GM12878 (cell line): ENCODE measurements around the gene DSC2. TPM values are rescaled to one million over a fixed set of nuclear protein-coding genes. Genes with fewer than 3 reads are reported as not detected.

Experiments used
- ATAC-seq: fragments of 200-7000 bp; cut with Tn5 transposase; 3 replicates; pipeline ENCODE4 v1.9.1; 2020; ENCODE audit warnings: mild to moderate bottlenecking, moderate library complexity
- BruUV-seq: library from RNA; stranded (reverse); fragments of 400-500 nt; replicated peaks from 2 replicates; lab custom pipeline; 2021; lab: Mats Ljungman, UMichigan
- CTCF ChIA-PET: fragments of 300-600 bp; sonication (Branson Sonifier 250); formaldehyde crosslinking; extraction: SDS; loops from one replicate; lab custom pipeline; 2021; ENCODE audit warnings: inconsistent platforms; lab: Yijun Ruan, JAX
- POLR2A ChIA-PET: fragments of 350-600 bp; formaldehyde crosslinking; extraction: SDS; loops from one replicate; lab custom pipeline; 2021; ENCODE audit warnings: inconsistent platforms; lab: Charles Lee
- RAD21 ChIA-PET: fragments of 300-600 bp; sonication (Branson Sonifier 250); formaldehyde crosslinking; loops from one replicate; lab custom pipeline; 2023; ENCODE audit warnings: antibody characterized with exemption; ENCODE audit not compliant: unreplicated experiment; lab: Charles Lee
- SMC1A ChIA-PET: fragments of 300-600 bp; sonication (Branson Sonifier 250); formaldehyde crosslinking; loops from one replicate; lab custom pipeline; 2023; ENCODE audit not compliant: unreplicated experiment, uncharacterized antibody; lab: Charles Lee
- DNase-seq: peaks from one replicate; pipeline ENCODE4 v3.0.0-alpha.2; 2011; ENCODE audit warnings: low read depth, low spot score
- FAIRE-seq: peaks from 3 replicates; lab custom pipeline; 2011; peaks lifted over from hg19 to GRCh38; lab: Jason Lieb, UNC
- H2AFZ ChIP-seq: 2 replicates; pipeline ENCODE4 v1.6.0; 2011; ENCODE audit warnings: low read depth, low read length, control low read depth; ENCODE audit not compliant: control insufficient read depth
- H3K27ac ChIP-seq: 2 replicates; pipeline ENCODE4 v1.5.1; 2011; ENCODE audit warnings: control low read depth; ENCODE audit not compliant: control insufficient read depth, insufficient read depth
- H3K27me3 ChIP-seq, 2 experiments: replicated peaks in 1 of 2; 2 replicates each; pipeline versions ENCODE4 v1.6.0 to v1.6.1; 2011; ENCODE audit warnings: low read length in 1 of 2; ENCODE audit not compliant: control insufficient read depth in 2 of 2, insufficient read depth in 2 of 2
- H3K36me3 ChIP-seq, 2 experiments: 2 replicates each; pipeline ENCODE4 v1.5.1; 2011; ENCODE audit warnings: low read length in 1 of 2; ENCODE audit not compliant: control insufficient read depth in 2 of 2, insufficient read depth in 2 of 2
- H3K4me1 ChIP-seq: 2 replicates; pipeline ENCODE4 v1.6.1; 2011; ENCODE audit warnings: mild to moderate bottlenecking, low read length, moderate library complexity, mixed read lengths; ENCODE audit not compliant: control insufficient read depth, insufficient read depth
- H3K4me2 ChIP-seq: 2 replicates; pipeline ENCODE4 v1.6.0; 2011; ENCODE audit warnings: control low read depth; ENCODE audit not compliant: control insufficient read depth, insufficient read depth
- H3K4me3 ChIP-seq: fragments of 200-600 bp; sonication (generic); 2 replicates; pipeline ENCODE4 v1.5.1; 2016
- H3K79me2 ChIP-seq: 2 replicates; pipeline ENCODE4 v1.6.0; 2011; ENCODE audit warnings: low read length; ENCODE audit not compliant: control insufficient read depth, insufficient read depth
- H3K9ac ChIP-seq: 2 replicates; pipeline ENCODE4 v1.8.0; 2011; ENCODE audit warnings: low read length, control low read depth, mixed read lengths; ENCODE audit not compliant: control insufficient read depth, insufficient read depth
- H3K9me3 ChIP-seq: replicated peaks from 3 replicates; pipeline ENCODE4 v1.5.1; 2011; ENCODE audit warnings: mild to moderate bottlenecking, low read length; ENCODE audit not compliant: control insufficient read depth, insufficient read depth
- H4K20me1 ChIP-seq: 2 replicates; pipeline ENCODE4 v1.6.0; 2011; ENCODE audit not compliant: control insufficient read depth, insufficient read depth
- BMI1 ChIP-seq: fragments of 450-650 bp; IDR thresholded peaks from 2 replicates; pipeline ENCODE4 v1.6.1; 2016; ENCODE audit warnings: mild to moderate bottlenecking, moderate library complexity, borderline replicate concordance
- CBFB ChIP-seq: IDR thresholded peaks from 2 replicates; pipeline ENCODE4 v1.6.1; 2016; ENCODE audit warnings: antibody characterized with exemption, low read depth
- CHD4 ChIP-seq: fragments of 200-600 bp; sonication (generic); IDR thresholded peaks from 2 replicates; pipeline ENCODE4 v1.6.1; 2016; ENCODE audit warnings: mild to moderate bottlenecking
- DPF2 ChIP-seq: fragments of 450-650 bp; IDR thresholded peaks from 2 replicates; pipeline ENCODE4 v1.6.1; 2017; ENCODE audit warnings: mild to moderate bottlenecking
- EGR1 ChIP-seq, 2 experiments: IDR thresholded peaks; 1 replicate in 1 of 2; 2 replicates in 1 of 2; pipeline ENCODE4 v1.6.1; 2011 to 2012; ENCODE audit warnings: low read depth in 2 of 2, low read length in 2 of 2, borderline replicate concordance in 1 of 2, mild to moderate bottlenecking in 1 of 2, moderate library complexity in 1 of 2
- EZH2 ChIP-seq: IDR thresholded peaks from 2 replicates; pipeline ENCODE4 v1.6.1; 2012; ENCODE audit warnings: low read depth, mild to moderate bottlenecking, control low read depth, inconsistent platforms, low read length, borderline replicate concordance; ENCODE audit not compliant: control insufficient read depth
- IKZF2 ChIP-seq, 2 experiments: fragments of 450-650 bp; IDR thresholded peaks; 2 replicates each; pipeline ENCODE4 v1.6.1; 2017; ENCODE audit warnings: mild to moderate bottlenecking in 2 of 2, moderate library complexity in 2 of 2
- IRF4 ChIP-seq: IDR thresholded peaks from 2 replicates; pipeline ENCODE4 v1.6.1; 2011; ENCODE audit warnings: low read depth, low read length
- MEF2A ChIP-seq: IDR thresholded peaks from 2 replicates; pipeline ENCODE4 v1.6.1; 2011; ENCODE audit warnings: low read depth, mild to moderate bottlenecking, low read length, moderate library complexity; ENCODE audit not compliant: insufficient read depth
- NFIC ChIP-seq: IDR thresholded peaks from 2 replicates; pipeline ENCODE4 v1.6.1; 2012; ENCODE audit warnings: low read depth, mild to moderate bottlenecking, inconsistent platforms, low read length, moderate library complexity
- NR2C2 ChIP-seq: IDR thresholded peaks from 2 replicates; pipeline ENCODE4 v1.6.1; 2011; ENCODE audit warnings: borderline replicate concordance, low read depth; ENCODE audit not compliant: control insufficient read depth, insufficient read length
- RAD21 ChIP-seq: IDR thresholded peaks from 2 replicates; pipeline ENCODE4 v1.6.1; 2011; ENCODE audit warnings: mild to moderate bottlenecking, low read depth, low read length, moderate library complexity; ENCODE audit not compliant: insufficient read depth
- RAD51 ChIP-seq: fragments of 450-650 bp; IDR thresholded peaks from 2 replicates; pipeline ENCODE4 v1.6.1; 2016; ENCODE audit warnings: moderate library complexity, mild to moderate bottlenecking, inconsistent platforms
- RB1 ChIP-seq: fragments of 450-650 bp; formaldehyde crosslinking; IDR thresholded peaks from 2 replicates; pipeline ENCODE4 v1.6.1; 2017; ENCODE audit warnings: mild to moderate bottlenecking, borderline replicate concordance
- RBBP5 ChIP-seq: fragments of 200-600 bp; sonication (generic); conservative IDR thresholded peaks from 2 replicates; pipeline ENCODE4 v1.6.1; 2016
- SMARCA5 ChIP-seq: fragments of 450-650 bp; IDR thresholded peaks from 2 replicates; pipeline ENCODE4 v1.6.1; 2017; ENCODE audit warnings: mild to moderate bottlenecking
- TBL1XR1 ChIP-seq: IDR thresholded peaks from 2 replicates; pipeline ENCODE4 v1.6.1; 2012; ENCODE audit warnings: low read depth, low read length, improper control_type of control experiment
- YBX1 ChIP-seq: fragments of 450-650 bp; IDR thresholded peaks from 2 replicates; pipeline ENCODE4 v1.6.1; 2016; ENCODE audit warnings: antibody characterized with exemption
- ZNF217 ChIP-seq: fragments of 450-650 bp; IDR thresholded peaks from 2 replicates; pipeline ENCODE4 v1.6.1; 2017; ENCODE audit warnings: antibody characterized with exemption, mild to moderate bottlenecking
- ZNF622 ChIP-seq: fragments of 450-650 bp; IDR thresholded peaks from 2 replicates; pipeline ENCODE4 v1.6.1; 2017; ENCODE audit warnings: mild to moderate bottlenecking, inconsistent platforms
- WGBS: methylation state at CpG from one replicate; pipeline ENCODE4 v1.1.6; 2016; ENCODE audit warnings: low lambda C conversion rate; ENCODE audit not compliant: insufficient replicate concordance, insufficient coverage; ENCODE audit errors: missing lambda C conversion rate; 5-methylcytosine and 5-hydroxymethylcytosine counted together
- in situ Hi-C: fragments of 300-500 bp; cut with MboI; formaldehyde crosslinking; loops from 9 replicates; pipeline ENCODE4 v1.14.3; 2018; ENCODE audit warnings: mixed read lengths
- intact Hi-C: fragments of 100-400 bp; cut with micrococcal nuclease; formaldehyde crosslinking; loops from one replicate; pipeline ENCODE4 v1.14.2; 2022; ENCODE audit not compliant: unreplicated experiment
- polyA plus RNA-seq, 11 experiments: library from polyadenylated mRNA; depleted of rRNA in 4 of 11; unstranded in 6 of 11; stranded (reverse) in 5 of 11; fragments of >200 nt; fragmentation: Nextera tagmentation in 4 of 11; fragmentation: Illumina TruSeq in 1 of 11; extraction: Ambion mirVana in 4 of 11; extraction: Trizol in 1 of 11; gene quantifications; 1 replicate in 1 of 11; 2 replicates in 10 of 11; pipeline versions ENCODE4 v1.2.1 to v1.2.3, GENCODE V29; 2011 to 2016; ENCODE audit warnings: inconsistent platforms in 2 of 11, missing spikeins in 2 of 11, low read depth in 1 of 11
- total RNA-seq, 4 experiments: library from RNA; depleted of rRNA in 3 of 4; stranded (reverse); fragments of >200 nt in 3 of 4; fragmentation: Illumina TruSeq in 1 of 4; extraction: Trizol in 1 of 4; gene quantifications; 2 replicates each; pipeline versions ENCODE4 v1.2.1 to v1.2.3, GENCODE V29; 2013 to 2021
- TF ChIP-seq, protein P1 (sequence below), 3 experiments: IDR thresholded peaks in 2 of 3; conservative IDR thresholded peaks in 1 of 3; 2 replicates each; pipeline ENCODE4 v1.5.1; 2011; ENCODE audit warnings: low read depth in 3 of 3, low read length in 3 of 3, mild to moderate bottlenecking in 3 of 3, control low read depth in 2 of 3, moderate library complexity in 2 of 3, inconsistent platforms in 1 of 3, mixed read lengths in 1 of 3; ENCODE audit not compliant: control insufficient read depth in 2 of 3, insufficient read depth in 1 of 3; ENCODE audit errors: extremely low read depth in 1 of 3

The DSC2 gene
- total and polyA plus RNA-seq, 10 of the 15 experiments (the other 5 are each of a cell fraction or from before 2014, with no cell fraction given), result 1.2 to 4.9 (median 3.0) TPM; not detected in 1

DNA sequence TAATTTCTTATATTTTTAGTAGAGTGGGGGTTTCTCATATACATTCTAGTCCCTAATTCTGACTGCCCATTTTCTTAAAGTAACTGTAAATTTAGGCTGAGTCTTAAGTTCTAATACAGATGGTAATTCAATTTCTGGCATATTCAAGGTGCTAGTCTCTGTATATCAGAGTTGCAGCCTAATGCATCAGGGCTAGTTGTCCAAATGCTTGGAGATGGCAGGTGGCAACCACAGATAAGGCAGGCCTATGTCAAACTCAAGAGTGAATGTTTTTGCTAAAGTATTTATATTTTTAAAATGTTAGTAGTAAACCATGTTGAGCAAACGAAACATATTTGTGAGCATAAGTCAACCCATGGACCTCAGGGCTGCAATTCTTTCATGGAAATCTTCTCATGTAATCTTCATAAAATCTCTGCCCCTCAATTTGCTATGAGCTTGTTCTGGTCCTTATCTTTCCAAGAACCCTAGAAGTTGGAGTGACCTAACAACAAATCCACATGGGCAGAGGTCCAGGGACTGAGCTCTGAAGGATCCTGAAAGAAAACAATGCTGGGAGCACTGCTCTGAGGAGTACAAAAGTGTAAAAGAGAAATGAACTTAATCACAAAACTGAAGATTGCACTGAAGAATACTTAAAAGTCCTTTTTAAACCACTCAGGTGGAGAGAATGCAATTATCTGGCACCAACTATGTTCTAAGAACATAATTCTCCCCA, 27.3 kb upstream of the DSC2 start:
- BruUV-seq, result no TSS peak
- SMC1A ChIA-PET, result no interaction called here
- 0% methylated on average over 1 of the region's 1 CpG for WGBS

DNA sequence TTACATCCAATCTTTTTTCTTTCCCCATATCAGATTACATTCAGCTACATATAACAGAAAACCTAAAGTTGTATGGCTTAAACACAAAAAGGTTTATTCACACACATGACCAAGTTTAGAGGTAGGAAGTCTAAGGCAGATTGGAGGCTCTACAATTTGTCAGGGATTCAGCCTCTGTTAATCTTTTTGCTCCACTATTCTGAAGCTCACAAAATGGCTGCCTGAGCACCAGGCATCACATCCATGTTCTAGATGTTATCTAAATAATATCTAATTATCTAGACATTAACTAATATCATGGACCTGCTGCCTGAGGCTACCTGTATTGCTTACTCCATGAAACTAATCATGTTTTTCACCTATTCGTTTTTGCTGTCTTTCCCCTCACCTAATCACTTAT, 23.7 kb upstream of the DSC2 start:
- CTCF ChIA-PET, result interaction anchor here (0.6 kb wide), 1 partner anchor 140 kb away, joined by 3 read pairs; no protein-coding TSS in a partner anchor
- Histone ChIP-seq H3K9me3 (no peaks in the 10 kb centered on the region), H4K20me1 (no peaks in the 10 kb centered on the region), H3K27me3 (no peaks in the 10 kb centered on the region), H3K27ac (no peak overlapping the region)
- WGBS, result 0% methylated on average over 1 of the region's 1 CpG
- POLR2A ChIA-PET, result no interaction called here
- RAD21 ChIA-PET, result no interaction called here
- intact Hi-C loops, result no loop called here
- ATAC-seq, result no peak
- DNase-seq, result no peak
- BruUV-seq, result no TSS peak
- TF ChIP-seq DPF2 (no peak), SMARCA5 (no peak), MEF2A (no peak), NR2C2 (no peak), EGR1 (IDR thresholded peaks at IDR 0.05; ENCODE audit: borderline replicate concordance in 1 of 2, low read depth in 2 of 2, low read length in 2 of 2) (no peak), RAD21 (no peak), BMI1 (no peak), TBL1XR1 (no peak), CHD4 (no peak), ZNF622 (no peak), RBBP5 (no peak), IKZF2 (IDR thresholded peaks at IDR 0.05) (no peak)
- TF ChIP-seq, protein P1, sequence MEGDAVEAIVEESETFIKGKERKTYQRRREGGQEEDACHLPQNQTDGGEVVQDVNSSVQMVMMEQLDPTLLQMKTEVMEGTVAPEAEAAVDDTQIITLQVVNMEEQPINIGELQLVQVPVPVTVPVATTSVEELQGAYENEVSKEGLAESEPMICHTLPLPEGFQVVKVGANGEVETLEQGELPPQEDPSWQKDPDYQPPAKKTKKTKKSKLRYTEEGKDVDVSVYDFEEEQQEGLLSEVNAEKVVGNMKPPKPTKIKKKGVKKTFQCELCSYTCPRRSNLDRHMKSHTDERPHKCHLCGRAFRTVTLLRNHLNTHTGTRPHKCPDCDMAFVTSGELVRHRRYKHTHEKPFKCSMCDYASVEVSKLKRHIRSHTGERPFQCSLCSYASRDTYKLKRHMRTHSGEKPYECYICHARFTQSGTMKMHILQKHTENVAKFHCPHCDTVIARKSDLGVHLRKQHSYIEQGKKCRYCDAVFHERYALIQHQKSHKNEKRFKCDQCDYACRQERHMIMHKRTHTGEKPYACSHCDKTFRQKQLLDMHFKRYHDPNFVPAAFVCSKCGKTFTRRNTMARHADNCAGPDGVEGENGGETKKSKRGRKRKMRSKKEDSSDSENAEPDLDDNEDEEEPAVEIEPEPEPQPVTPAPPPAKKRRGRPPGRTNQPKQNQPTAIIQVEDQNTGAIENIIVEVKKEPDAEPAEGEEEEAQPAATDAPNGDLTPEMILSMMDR (IDR thresholded peaks at IDR 0.05 in 2 of 3, conservative IDR thresholded peaks at IDR 0.05 in 1 of 3; ENCODE audit: control insufficient read depth in 2 of 3, extremely low read depth in 1 of 3, insufficient read depth in 1 of 3, low read depth in 3 of 3, low read length in 3 of 3), result no peak
- TF ChIP-seq, all 136 proteins: peak for 0
- H2AFZ ChIP-seq, result no peak overlapping the region
- no peak for FAIRE-seq
- H3K4me3 ChIP-seq, result no peak overlapping the region
- H3K4me2 ChIP-seq, result no peak overlapping the region
- H3K4me1 ChIP-seq, result no peaks in the 10 kb centered on the region
- no peaks in the 10 kb centered on the region for H3K79me2 ChIP-seq
- in situ Hi-C loops, result no loop called here
- SMC1A ChIA-PET, result interaction anchor here (1.2 kb wide), 1 partner anchor 18 kb away, joined by 3 read pairs; no protein-coding TSS in a partner anchor
- no peaks in the 10 kb centered on the region for H3K36me3 ChIP-seq
- no peak overlapping the region for H3K9ac ChIP-seq

More for the DNA sequence above, 27.3 kb upstream of the DSC2 start:
- Histone ChIP-seq H3K27me3 (no peaks in the 10 kb centered on the region), H3K27ac (no peak overlapping the region), H3K9ac (no peak overlapping the region), H3K36me3 (no peaks in the 10 kb centered on the region), H2AFZ (no peak overlapping the region), H3K4me2 (no peak overlapping the region), H3K4me3 (no peak overlapping the region), H3K79me2 (no peaks in the 10 kb centered on the region), H4K20me1 (no peaks in the 10 kb centered on the region), H3K4me1 (no peaks in the 10 kb centered on the region), H3K9me3 (no peaks in the 10 kb centered on the region)
- no peak for DNase-seq
- POLR2A ChIA-PET, result no interaction called here
- CTCF ChIA-PET, result no interaction called here
- FAIRE-seq, result no peak
- ATAC-seq, result no peak
- in situ Hi-C loops (no loop called here), intact Hi-C loops (no loop called here)
- no peak for TF ChIP-seq BMI1
- TF ChIP-seq YBX1, result no peak
- no peak for TF ChIP-seq NFIC
- no peak for TF ChIP-seq CBFB
- TF ChIP-seq ZNF217, result no peak
- no peak for TF ChIP-seq ZNF622
- no peak for TF ChIP-seq RB1
- TF ChIP-seq IRF4, result no peak
- TF ChIP-seq EZH2, result no peak
- no peak for TF ChIP-seq RAD51
- RAD21 ChIA-PET, result no interaction called here
